HG02798 (cell line): Measurements from ENCODE around the gene HECTD4.
"Not testable (repeated sequence)": the region's sequence is repeated elsewhere in the genome, so short reads cannot be mapped to it uniquely, and the experiment has no call there.

ENCODE experiments used
- ATAC-seq: cut with Tn5 transposase; IDR thresholded peaks from one replicate; pipeline ENCODE4 v1.9.1; 2021; ENCODE audit warnings: mild to moderate bottlenecking; ENCODE audit not compliant: unreplicated experiment, poor library complexity

HECTD4 gene

DNA sequence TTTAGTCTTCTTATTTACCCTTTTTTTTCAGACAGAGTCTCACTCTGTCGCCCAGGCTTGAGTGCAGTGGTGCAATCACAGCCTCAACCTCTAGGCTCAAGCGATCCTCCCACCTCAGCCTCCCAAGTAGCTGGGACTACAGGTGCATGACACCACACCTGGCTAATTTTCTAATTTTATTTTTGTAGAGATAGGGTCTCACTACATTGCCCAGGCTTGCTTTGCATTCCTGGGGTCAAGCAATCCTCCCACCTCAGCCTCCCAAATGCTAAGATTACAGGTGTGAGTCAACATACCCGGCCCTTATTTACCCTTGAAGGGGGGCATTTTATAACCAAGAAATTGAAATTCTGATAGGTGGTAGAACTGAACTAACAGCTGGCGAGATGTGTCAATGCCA, 21.0 kb downstream of the HECTD4 start:
- no peak for ATAC-seq

GRCh38 chr12:112359290-112359689, 22.9 kb downstream of the HECTD4 start:
- no peak for ATAC-seq

- no peak for ATAC-seq
These were observed 25.0 kb downstream of the HECTD4 start for GRCh38 chr12:112357214-112357613.

- no peak for ATAC-seq
These were observed 27.8 kb downstream of the HECTD4 start for GRCh38 chr12:112354399-112354798.

- no peak for ATAC-seq
These were observed 28.8 kb downstream of the HECTD4 start for GRCh38 chr12:112353393-112353792.

- ATAC-seq, result no peak
These were observed 29.3 kb downstream of the HECTD4 start for GRCh38 chr12:112352921-112353320.

DNA sequence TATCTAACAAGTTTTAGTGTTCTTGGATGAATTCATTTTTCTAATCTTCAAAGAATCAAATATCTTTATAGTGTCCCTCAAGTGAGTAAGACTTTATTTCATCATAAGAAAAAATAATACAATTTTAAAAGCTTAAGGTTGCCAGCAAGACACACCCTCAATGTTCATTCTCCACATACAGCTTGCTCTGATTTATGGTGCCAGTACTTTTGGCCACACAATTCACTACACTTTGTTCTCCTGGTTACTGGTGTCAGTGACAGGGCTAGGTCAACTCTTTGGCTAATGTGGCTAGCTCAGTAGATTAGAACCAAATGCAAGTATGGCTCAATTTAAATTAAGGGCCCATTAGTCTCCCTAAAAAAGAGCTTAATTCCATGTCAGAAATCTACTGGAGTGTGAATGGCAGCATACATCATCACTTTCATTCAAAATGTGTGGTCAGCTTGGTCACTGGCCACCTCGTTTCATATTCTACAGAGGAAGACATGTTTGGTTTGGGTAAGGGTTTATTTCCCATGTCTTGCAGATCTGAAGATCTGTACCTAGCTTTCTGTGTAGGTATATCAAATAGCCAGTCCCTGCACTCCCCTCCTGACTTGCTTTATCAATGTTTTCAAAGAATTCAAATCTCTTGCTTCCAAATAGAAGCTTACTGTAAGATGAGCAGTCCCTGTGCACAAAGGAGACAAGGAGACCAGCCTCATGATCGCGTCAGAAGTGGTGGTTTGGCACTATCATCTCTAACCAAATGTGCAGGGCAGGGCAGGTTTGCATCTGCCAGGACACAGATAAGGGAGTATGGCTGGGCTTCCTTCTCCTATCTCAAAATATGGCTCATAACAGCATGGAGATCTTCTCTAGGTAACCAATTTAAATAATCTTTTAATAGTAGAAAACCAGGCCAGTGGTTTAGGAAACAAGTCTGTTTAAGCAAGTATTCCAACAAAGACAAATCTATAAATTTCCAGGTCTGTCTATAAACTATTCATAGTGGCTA, 31.3 kb downstream of the HECTD4 start:
- no peak for ATAC-seq

- ATAC-seq, result no peak
These were observed 32.8 kb downstream of the HECTD4 start for GRCh38 chr12:112349431-112349830.

GRCh38 chr12:112348926-112349325, 33.3 kb downstream of the HECTD4 start:
- not testable (repeated sequence) for ATAC-seq

- ATAC-seq, result peak; percentile 32
These were observed 34.6 kb downstream of the HECTD4 start for GRCh38 chr12:112347581-112347982.

DNA sequence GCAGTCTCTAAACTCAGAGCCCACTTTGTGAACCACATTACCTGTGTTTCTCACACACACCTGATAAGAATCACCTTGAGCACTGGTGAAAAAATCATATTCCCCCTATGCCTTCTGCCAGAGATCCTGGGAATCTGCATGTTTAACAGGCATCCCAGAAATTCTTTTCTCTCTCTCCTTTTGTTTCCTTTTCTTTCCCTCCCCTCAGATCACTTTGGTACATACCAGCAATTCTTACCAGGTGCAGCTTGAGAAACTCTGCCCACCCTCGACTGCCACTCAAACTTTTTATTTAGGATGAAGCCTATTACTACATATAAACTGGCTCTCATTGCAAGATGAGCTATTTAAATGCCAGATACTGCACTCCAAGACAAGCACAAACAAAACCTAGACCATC, 36.0 kb downstream of the HECTD4 start:
- no peak for ATAC-seq

DNA sequence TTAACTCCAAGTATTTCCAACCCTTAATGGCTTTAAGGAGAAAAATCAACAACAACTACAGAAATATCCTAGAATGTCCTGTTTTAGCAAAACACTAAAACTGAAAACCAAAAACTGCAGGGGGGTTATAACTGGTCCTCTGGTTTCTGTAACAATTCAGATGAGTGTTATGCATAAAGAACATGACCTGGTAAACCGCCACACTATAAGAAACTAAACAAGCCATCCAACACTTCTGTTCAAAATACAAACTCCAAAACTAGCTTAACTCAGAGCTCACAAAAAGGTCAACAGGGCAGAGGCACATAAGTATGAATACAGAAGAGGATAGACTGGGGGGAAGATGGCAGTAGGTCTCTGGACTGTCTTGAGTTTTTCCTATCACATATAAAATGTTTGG, 38.0 kb downstream of the HECTD4 start:
- no peak for ATAC-seq

GRCh38 chr12:112342587-112342986, 39.6 kb downstream of the HECTD4 start:
- no peak for ATAC-seq

GRCh38 chr12:112341046-112341825, 41.0 kb downstream of the HECTD4 start:
- ATAC-seq, result no peak

DNA sequence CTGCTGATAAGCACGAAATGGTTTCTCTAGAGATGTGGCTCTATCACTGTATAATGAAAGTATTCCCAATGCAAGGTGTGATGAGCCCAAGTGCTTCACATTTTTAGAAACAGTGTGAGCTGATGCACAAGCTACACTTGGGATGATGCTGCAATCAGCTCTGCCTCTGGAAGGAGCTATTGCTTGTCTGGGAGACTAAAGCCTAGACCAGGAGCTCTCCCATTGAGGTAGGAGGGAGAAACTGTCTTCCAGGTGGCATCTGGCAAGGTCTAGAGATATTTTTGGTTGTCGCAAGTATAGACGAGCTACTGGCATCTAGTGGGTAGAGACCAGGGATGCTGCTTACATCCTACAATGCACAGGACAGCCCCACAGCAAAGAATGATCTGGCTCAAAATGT, 42.0 kb downstream of the HECTD4 start:
- ATAC-seq, result no peak

DNA sequence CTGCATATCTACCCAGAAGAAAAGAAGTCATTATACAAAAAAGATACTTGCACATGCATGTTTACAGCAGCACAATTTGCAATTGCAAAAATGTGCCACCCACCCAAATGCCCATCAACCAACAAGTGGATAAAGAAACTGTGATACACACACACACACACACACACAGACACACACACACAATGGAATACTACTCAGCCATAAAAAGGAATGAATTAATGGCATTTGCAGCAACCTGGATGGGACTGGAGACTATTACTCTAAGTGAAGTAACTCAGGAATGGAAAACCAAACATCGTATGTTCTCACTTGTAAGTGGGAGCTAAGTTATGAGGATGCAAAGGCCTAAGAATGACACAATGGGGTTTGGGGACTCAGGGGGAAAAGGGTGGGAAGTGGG, 47.2 kb downstream of the HECTD4 start:
- not testable (repeated sequence) for ATAC-seq

- no peak for ATAC-seq
These were observed 49.2 kb downstream of the HECTD4 start for GRCh38 chr12:112333019-112333418.

DNA sequence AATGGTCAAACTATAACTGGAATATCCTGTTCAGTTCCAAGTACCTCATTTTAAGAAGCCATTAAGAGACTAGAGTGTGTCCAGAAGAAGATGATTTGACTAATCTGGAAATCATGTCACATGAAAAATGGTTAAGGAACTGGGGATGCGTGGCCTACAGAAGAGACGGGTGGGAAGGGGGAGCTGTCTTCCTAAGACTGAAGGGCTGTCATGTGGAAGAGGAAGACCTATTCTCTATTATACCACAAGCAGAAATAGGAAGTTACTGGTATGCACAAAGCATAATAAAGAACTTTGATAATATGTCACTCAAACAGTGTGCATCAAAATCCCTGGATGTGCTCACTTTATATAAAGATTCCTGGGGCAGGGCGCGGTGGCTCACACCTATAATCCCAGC, 50.3 kb downstream of the HECTD4 start:
- ATAC-seq, result no peak

- ATAC-seq, result no peak
These were observed 51.5 kb downstream of the HECTD4 start for GRCh38 chr12:112330706-112331105.

DNA sequence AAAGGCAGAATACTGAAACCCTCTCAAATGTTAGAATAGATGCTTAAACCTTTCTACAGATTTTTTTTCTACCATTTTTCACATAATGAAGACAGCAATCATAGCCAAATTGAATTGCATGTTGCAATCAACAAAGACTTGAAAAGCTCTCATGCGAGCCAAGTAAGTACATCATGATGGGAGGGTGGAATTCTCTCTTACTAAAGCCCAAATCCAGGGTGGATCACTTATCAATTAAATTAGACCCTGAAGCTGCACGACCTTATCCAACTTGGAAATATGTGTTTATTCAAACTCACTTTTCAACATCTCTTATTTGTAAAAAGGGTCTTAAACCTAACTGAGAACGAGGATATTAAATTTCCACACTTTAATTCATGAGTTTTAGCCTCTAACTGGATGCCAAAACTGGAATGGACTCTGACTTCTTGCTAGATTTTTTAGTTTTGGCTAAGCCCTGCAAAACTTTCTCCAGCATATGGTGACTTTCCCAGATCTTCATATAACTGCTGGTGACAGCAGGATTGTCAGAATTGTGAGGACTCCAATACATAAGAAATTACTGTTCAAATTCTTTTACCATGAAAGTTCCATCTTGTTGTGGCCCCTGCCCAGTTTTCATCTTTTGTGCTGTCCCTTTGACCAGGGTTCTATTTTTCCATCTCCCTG, 53.6 kb downstream of the HECTD4 start:
- no peak for ATAC-seq
